PFSK-1 (cell line): Measurements from ENCODE around the gene SREBF1.

Experiments
- FOXP2 ChIP-seq: optimal IDR thresholded peaks from 2 replicates; pipeline ENCODE3; 2011; ENCODE audit warnings: borderline replicate concordance, control low read depth, inconsistent platforms; ENCODE audit not compliant: insufficient read depth; ENCODE audit errors: extremely low read length, extremely low read depth
- POLR2AphosphoS5 ChIP-seq: IDR thresholded peaks from 2 replicates; pipeline ENCODE4 v1.6.1; 2012; ENCODE audit warnings: low read depth, mild to moderate bottlenecking, control low read depth, low read length, moderate library complexity
- SIN3A ChIP-seq: IDR thresholded peaks from 2 replicates; pipeline ENCODE4 v1.6.1; 2012; ENCODE audit warnings: mild to moderate bottlenecking, low read length, moderate library complexity, borderline replicate concordance; ENCODE audit not compliant: insufficient read depth
- TAF1 ChIP-seq: IDR thresholded peaks from 2 replicates; pipeline ENCODE4 v1.6.1; 2012; ENCODE audit warnings: low read length, control low read depth, borderline replicate concordance; ENCODE audit not compliant: insufficient read depth
- TF ChIP-seq, protein P1 (sequence below), 2 experiments: IDR thresholded peaks; 2 replicates each; pipeline versions ENCODE4 v1.6.1 to v1.8.0; 2011 to 2012; ENCODE audit warnings: low read depth in 2 of 2, low read length in 2 of 2, control low read depth in 1 of 2, inconsistent platforms in 1 of 2, mild to moderate bottlenecking in 1 of 2, moderate library complexity in 1 of 2; ENCODE audit not compliant: insufficient read depth in 1 of 2

The SREBF1 gene

DNA sequence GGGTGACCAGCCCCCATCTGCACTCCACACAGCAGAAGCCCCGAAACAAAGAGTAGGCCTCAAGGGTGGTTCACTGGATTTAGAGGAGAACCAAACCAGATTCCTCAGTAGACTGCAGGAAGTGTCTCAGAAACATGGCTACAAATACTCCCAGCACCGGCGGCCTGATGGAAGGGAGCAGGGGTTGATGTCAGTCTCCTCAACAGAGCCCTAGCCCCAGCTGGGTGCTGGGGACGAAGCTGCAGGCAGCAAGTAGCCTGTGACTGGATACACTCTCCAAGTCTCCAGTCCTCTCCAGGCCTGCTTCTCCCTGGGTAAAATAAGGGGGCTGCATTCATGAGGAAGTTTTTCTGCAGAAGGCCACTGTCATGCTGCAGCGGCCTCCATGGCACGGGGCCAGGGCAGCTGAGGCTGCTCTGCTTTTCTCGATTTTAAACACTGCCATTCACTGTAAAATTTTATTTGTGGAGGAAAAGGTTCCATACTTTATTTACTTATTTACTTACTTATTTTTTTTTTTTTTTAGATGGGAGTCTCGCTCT lies 36.7 kb upstream of the SREBF1 start:
- TF ChIP-seq SIN3A (no peak), TAF1 (no peak), FOXP2 (no peak), POLR2AphosphoS5 (no peak)
- TF ChIP-seq, protein P1, sequence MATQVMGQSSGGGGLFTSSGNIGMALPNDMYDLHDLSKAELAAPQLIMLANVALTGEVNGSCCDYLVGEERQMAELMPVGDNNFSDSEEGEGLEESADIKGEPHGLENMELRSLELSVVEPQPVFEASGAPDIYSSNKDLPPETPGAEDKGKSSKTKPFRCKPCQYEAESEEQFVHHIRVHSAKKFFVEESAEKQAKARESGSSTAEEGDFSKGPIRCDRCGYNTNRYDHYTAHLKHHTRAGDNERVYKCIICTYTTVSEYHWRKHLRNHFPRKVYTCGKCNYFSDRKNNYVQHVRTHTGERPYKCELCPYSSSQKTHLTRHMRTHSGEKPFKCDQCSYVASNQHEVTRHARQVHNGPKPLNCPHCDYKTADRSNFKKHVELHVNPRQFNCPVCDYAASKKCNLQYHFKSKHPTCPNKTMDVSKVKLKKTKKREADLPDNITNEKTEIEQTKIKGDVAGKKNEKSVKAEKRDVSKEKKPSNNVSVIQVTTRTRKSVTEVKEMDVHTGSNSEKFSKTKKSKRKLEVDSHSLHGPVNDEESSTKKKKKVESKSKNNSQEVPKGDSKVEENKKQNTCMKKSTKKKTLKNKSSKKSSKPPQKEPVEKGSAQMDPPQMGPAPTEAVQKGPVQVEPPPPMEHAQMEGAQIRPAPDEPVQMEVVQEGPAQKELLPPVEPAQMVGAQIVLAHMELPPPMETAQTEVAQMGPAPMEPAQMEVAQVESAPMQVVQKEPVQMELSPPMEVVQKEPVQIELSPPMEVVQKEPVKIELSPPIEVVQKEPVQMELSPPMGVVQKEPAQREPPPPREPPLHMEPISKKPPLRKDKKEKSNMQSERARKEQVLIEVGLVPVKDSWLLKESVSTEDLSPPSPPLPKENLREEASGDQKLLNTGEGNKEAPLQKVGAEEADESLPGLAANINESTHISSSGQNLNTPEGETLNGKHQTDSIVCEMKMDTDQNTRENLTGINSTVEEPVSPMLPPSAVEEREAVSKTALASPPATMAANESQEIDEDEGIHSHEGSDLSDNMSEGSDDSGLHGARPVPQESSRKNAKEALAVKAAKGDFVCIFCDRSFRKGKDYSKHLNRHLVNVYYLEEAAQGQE (IDR thresholded peaks at IDR 0.05; ENCODE audit: insufficient read depth in 1 of 2, low read depth in 2 of 2, low read length in 2 of 2), result no peak

DNA sequence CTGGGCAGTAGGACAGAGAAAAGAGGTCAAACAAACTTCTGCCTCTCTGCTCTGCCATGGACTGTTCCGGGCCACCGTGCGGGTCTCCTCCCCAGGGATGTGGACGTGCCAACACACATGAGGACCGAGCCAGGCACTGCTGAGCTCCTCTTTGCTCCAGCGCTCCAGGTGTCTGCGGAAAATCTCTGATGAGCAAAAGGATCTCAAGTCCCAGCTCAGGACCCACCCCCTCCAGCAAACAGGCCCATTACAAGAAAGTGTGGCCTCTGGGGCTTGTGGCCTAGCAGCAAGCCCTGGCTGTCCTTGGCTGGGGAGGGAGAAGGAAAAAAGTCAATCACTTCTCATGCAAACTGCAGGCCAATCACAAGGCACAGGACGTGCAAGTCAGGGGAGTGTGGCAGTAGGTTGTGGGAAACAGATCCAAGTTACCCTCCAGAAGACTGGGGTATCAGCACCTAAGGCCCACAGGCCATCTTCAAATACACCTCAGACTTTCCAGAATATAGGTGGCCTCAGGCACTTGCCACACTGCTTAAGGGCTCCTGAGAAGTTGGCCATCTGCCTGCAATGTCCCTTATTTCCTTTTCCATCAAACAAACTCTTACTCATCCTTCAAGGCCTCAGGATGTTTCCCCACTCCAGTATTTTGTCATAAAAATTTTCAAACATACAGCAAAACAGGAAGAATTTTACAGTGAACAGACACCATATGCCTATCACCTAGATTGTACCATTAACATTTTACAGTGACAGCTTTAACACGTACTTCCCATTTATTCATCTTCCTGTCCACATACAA lies 36.0 kb upstream of the SREBF1 start:
- TF ChIP-seq POLR2AphosphoS5, result no peak
- TF ChIP-seq TAF1, result no peak
- no peak for TF ChIP-seq SIN3A
- TF ChIP-seq, protein P1 (IDR thresholded peaks at IDR 0.05; ENCODE audit: insufficient read depth in 1 of 2, low read depth in 2 of 2, low read length in 2 of 2), result no peak
- TF ChIP-seq FOXP2, result no peak

DNA sequence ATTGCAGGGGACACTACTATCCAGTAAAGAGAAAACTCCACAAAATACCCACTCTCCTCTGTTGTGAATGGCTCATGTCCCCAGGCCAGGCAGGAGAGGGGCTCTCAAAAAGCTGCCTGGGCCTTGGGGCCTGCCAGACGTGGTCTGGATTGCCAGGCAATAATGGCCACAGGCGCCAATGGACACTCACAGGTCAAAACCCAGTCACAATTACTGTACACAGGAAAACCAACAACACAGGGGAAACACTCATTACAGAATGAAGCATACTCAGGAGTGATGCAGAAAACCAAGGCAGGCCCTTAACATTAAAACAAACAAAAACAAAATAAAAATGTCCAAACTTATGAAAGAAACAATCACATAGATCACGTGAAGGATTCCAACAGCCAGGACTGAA lies 35.1 kb upstream of the SREBF1 start:
- TF ChIP-seq TAF1 (no peak), FOXP2 (no peak), SIN3A (no peak), POLR2AphosphoS5 (no peak)
- TF ChIP-seq, protein P1 (IDR thresholded peaks at IDR 0.05; ENCODE audit: insufficient read depth in 1 of 2, low read depth in 2 of 2, low read length in 2 of 2), result no peak

DNA sequence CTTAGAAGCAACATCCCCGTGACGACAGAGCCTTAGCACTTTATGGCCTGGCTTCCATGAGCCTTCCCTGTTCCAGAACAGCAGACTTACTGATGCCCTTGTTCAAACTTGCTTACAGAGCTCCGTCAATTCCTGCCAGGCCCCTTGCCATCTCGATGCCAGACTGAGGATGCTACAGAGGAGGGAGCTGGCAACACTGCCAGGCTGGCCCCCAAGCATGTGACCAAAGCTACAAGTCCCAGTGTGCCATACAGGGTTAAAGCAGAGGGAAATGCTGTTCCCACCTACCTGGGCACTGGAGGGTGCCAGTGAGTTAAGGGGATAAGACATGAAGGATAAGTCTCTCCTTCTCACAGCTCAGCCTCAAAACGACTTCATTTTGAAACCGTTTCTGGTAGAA lies 33.5 kb upstream of the SREBF1 start:
- TF ChIP-seq TAF1 (no peak), FOXP2 (no peak), POLR2AphosphoS5 (no peak), SIN3A (no peak)
- TF ChIP-seq, protein P1 (IDR thresholded peaks at IDR 0.05; ENCODE audit: insufficient read depth in 1 of 2, low read depth in 2 of 2, low read length in 2 of 2), result no peak
